ENCODE results near the gene ADCY5. TPM values are rescaled to one million over a fixed set of nuclear protein-coding genes. Genes with fewer than 3 reads are reported as not detected.

The ADCY5 gene
- total RNA-seq, 2 donors from 2014 or later, result 105 to 163 TPM

- H3K9me3 ChIP-seq, result no peaks in the 10 kb centered on the region
- no peaks in the 10 kb centered on the region for H3K36me3 ChIP-seq
- no peaks in the 10 kb centered on the region for H3K27me3 ChIP-seq
- H3K4me3 ChIP-seq, result no peak overlapping the region
- H3K27ac ChIP-seq, result peak overlapping the region; percentile 91 to 92
- H3K4me1 ChIP-seq, result peaks cover 0 to 76% of the 10 kb centered on the region in 2 donors
- TF ChIP-seq CTCF (IDR thresholded peaks at IDR 0.05), result no peak
- DNase-seq (ENCODE audit: low spot score), result no peak
Measured at GRCh38 chr3:123412811-123413604, 35.9 kb downstream of the ADCY5 start.

GRCh38 chr3:123412076-123412475 lies 36.8 kb downstream of the ADCY5 start:
- H3K9me3 ChIP-seq, result no peaks in the 10 kb centered on the region
- peak in 1 of 2 donors; percentile 13 for TF ChIP-seq CTCF (IDR thresholded peaks at IDR 0.05)
- DNase-seq (ENCODE audit: low spot score), result no peak
- no peaks in the 10 kb centered on the region for H3K27me3 ChIP-seq
- peaks cover 0 to 68% of the 10 kb centered on the region in 2 donors for H3K4me1 ChIP-seq
- H3K36me3 ChIP-seq, result no peaks in the 10 kb centered on the region
- H3K4me3 ChIP-seq, result no peak overlapping the region
- peak overlapping the region; percentile 91 to 92 for H3K27ac ChIP-seq

GRCh38 chr3:123411340-123412040 lies 37.4 kb downstream of the ADCY5 start:
- Histone ChIP-seq H3K4me3 (no peak overlapping the region), H3K36me3 (no peaks in the 10 kb centered on the region), H3K27ac (peak overlapping the region; percentile 91 to 92), H3K27me3 (no peaks in the 10 kb centered on the region), H3K9me3 (no peaks in the 10 kb centered on the region), H3K4me1 (peaks cover 0 to 65% of the 10 kb centered on the region in 2 donors)
- TF ChIP-seq CTCF (IDR thresholded peaks at IDR 0.05), result no peak
- DNase-seq (ENCODE audit: low spot score), result no peak

GRCh38 chr3:123410149-123410515 lies 38.8 kb downstream of the ADCY5 start:
- no peak for TF ChIP-seq CTCF (IDR thresholded peaks at IDR 0.05)
- H3K4me1 ChIP-seq, result peaks cover 0 to 69% of the 10 kb centered on the region in 2 donors
- no peaks in the 10 kb centered on the region for H3K9me3 ChIP-seq
- no peak overlapping the region for H3K4me3 ChIP-seq
- no peaks in the 10 kb centered on the region for H3K36me3 ChIP-seq
- DNase-seq (ENCODE audit: low spot score), result no peak
- peak overlapping the region; percentile 91 to 92 for H3K27ac ChIP-seq
- no peaks in the 10 kb centered on the region for H3K27me3 ChIP-seq

GRCh38 chr3:123409443-123410148 lies 39.3 kb downstream of the ADCY5 start:
- H3K4me3 ChIP-seq, result no peak overlapping the region
- H3K27ac ChIP-seq, result peak overlapping the region; percentile 91 to 92
- TF ChIP-seq CTCF (IDR thresholded peaks at IDR 0.05), result no peak
- no peaks in the 10 kb centered on the region for H3K36me3 ChIP-seq
- H3K4me1 ChIP-seq, result peaks cover 0 to 72% of the 10 kb centered on the region in 2 donors
- H3K9me3 ChIP-seq, result no peaks in the 10 kb centered on the region
- H3K27me3 ChIP-seq, result no peaks in the 10 kb centered on the region
- no peak for DNase-seq (ENCODE audit: low spot score)

Measured in right atrium auricular region (tissue), 2 donors.